GM12873 (cell line): ENCODE results near the gene LRP1.

ENCODE experiments used
- CTCF ChIP-seq: IDR thresholded peaks from 2 replicates; pipeline ENCODE4 v1.5.1; 2012; ENCODE audit warnings: low read depth, mild to moderate bottlenecking, moderate library complexity, low read length, control low read depth; ENCODE audit not compliant: insufficient read depth; ENCODE audit errors: missing control alignments

Gene LRP1

GRCh38 chr12:57237932-57238853 is 109.9 kb downstream of the LRP1 start:
- TF ChIP-seq CTCF, result no peak

- peak; percentile 100 for TF ChIP-seq CTCF
Observed at GRCh38 chr12:57238854-57239554, 110.7 kb downstream of the LRP1 start.

- TF ChIP-seq CTCF, result no peak
Observed at GRCh38 chr12:57239587-57240065, 111.3 kb downstream of the LRP1 start.

GRCh38 chr12:57240066-57240921 is 112.0 kb downstream of the LRP1 start:
- no peak for TF ChIP-seq CTCF

- no peak for TF ChIP-seq CTCF
Observed at GRCh38 chr12:57240926-57241401, 112.7 kb downstream of the LRP1 start.

GRCh38 chr12:57241402-57242310 is 113.4 kb downstream of the LRP1 start:
- no peak for TF ChIP-seq CTCF
